ENCODE data around the gene S100A7A.
"Not testable (repeated sequence)": the region's sequence is repeated elsewhere in the genome, so short reads cannot be mapped to it uniquely, and the experiment has no call there.

Gene S100A7A

DNA sequence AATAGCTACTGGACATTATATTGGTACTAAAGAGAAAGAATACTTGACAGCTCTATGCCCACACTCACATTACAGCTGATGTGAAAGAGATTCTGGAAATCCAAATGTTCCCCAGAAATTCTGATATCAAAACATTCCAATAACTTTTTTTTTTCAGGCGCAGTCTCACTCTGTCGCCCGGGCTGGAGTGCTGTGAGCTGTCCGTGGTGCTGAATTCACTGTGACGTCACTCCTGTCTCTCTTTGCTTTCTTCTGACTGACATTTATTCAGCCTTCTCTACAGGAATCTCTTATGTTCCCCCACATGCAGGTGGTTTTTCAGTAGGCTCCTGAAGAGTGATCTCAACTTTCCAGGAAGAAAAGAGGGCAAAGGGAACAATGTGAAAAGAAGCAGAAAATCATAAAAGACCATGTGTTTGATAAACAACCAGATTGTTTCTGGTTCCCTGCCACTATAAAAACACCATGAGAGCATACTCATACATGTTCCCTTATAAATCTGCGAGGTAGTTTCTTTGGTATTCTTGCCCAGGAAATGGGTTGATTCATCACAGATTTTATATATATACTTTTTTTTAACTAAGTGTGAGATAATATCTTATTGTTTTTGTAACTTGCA is 6.2 kb downstream of the S100A7A start:
- DNase-seq (ENCODE audit: low read depth): peak; percentile 54

DNA sequence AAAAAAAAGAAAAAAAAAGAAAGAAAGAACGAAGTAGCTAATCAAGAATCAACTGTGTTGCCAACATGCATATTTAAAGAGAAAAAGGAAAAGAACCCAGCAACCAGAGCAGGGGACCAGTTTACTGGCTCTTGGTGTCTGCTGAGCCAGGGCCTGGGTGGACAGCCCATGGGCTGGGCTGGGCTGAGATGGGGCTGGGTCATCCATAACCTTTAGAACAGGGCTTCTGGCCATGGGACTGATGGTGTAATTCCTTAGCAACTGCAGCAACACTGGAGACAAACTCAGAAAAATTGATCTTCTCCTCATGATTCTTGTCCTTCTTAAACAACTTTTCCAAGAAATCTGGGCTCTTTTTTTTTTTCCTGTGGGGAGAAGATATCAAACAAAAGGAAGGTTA is 10.5 kb downstream of the S100A7A start:
- no peak for DNase-seq (ENCODE audit: low read depth)

DNA sequence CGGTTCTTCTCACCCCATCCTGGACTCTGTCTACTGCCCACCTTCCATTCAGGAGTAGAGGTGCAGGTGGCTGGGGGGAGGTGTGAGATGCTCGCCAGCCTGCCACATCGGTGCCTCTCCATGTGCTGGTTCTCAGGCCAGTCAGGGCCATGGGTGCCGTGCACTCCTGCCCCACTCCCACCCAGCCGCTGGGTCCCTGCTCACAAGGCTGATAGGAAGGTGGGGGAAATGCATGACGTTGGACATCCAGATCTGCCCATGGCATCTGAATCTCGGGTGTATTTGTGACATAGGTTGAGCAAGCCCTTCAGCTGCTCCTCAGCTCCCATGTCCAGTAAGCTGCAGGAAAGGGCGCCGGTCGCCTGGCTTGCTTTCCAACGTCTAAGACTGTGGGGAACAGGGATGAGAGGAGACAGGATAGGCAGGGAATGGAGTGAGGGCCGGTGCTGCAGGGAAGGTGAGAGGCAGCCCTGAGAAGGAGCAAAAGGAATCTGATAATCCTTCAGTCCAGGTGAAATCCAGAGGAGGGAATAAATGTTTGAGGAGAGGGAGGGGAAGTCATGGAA is 11.8 kb downstream of the S100A7A start:
- no peak for DNase-seq (ENCODE audit: low read depth)

DNA sequence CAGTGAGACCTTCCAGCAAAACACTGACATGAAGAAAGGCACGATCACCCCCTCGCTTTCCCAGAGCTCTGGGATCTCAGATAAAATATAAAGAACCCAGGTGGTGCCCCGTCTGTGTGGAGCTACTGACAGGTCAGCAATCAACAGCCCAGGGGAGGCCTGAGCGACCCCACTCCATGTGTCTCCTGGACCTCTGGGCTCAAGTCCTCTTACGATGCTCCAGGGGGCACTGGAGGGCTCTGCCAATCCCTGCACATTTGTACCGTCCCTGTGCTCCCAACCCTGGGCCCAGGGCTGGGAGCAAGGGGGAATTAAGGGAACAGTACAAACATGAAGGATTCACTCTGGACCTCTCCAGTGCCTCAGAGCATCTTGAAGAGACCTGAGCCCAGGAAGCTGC is 12.5 kb downstream of the S100A7A start:
- DNase-seq (ENCODE audit: low read depth): no peak

DNA sequence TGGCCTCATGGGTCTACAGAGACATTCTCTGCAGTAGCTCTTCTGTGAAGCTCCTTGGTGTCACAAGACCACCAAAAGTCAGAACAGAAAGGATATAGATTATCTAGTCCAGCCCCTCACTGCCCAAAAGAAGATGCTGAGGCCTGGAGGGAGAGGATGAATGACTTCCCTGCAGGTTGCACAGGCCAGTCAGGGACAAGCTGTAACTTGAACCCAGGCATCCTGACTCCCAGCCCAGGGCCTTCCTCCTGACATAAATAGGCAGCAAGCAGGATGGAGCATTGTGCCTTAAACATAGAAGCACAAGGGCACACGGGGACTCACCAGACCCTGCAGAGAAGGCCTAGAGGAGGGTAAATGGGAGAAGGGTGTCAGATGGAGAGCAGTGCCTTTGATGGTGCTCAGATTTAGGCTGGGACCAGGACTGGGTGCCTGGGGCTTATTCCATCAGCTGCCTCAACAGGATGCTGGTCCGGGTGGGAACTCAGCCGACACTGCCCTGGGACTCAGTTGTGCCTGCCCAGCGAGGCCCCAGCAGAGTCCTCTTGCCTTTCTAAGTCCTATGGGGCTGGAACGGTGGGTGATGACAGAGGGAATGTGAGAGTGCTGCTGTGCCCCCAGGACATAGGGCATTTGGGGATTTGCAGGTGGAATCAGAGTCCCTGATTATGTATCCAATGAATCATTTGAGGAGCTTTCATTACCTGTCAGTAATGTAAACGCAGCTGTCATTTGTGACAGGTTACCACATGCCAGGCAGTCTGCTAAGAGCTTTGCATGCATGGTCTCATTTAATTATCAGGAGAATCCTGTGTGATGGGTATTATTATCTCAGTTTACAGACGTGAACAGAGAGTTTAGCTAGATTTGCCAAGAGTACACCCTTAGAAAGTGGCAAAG is 13.2 kb downstream of the S100A7A start:
- DNase-seq (ENCODE audit: low read depth): no peak

DNA sequence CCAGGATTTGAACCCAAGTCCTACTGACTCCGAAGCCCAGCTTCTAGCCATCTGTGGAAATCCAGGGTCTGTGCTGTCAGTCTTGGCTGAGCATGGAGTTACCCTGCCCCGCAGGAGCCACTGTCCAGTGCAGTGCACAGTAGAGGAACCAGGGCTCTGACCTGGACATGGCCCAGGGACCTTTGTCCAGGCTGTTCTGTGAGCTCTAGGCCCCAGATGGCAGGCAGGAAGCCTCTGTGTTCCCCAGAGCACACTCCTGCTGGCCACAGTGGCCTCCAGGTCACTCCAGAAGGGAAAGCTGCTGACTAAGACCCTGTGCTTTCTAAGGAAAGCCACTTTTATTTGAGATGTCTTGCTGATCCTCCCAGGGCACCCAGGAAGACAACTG is 13.8 kb downstream of the S100A7A start:
- DNase-seq (ENCODE audit: low read depth): no peak

DNA sequence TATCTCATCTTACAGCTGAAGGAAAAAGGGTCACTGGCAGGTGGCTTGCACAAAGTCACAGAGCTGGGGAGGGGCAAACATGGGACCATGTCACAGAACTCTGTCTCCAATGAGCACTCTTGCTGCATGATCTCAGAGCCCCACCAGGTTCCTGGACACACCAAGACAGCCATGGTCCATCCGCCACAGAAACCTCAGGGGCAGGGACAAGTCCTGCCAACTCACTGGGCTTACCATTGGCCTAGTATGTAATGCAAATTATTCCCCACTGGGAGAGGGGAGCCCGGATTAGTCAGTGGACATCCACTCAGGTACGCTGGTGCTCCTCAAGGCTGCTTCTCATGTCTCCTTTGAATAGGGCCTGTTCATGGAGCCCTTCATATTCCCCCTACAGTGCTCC is 14.2 kb downstream of the S100A7A start:
- no peak for DNase-seq (ENCODE audit: low read depth)

DNA sequence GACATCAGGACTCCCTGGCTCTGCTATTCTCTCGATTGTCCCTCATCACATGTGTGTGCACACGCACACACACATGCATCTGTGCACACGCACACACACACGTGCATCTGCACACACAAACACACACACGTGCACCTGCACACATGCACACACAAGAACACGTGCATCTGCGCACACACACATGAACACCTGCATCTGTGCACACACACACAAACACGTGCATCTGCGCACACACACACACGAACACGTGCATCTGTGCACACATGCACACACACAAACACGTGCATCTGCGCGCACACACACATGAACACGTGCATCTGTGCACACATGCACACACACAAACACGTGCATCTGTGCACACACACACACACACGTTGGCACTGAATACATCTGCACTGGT is 14.7 kb downstream of the S100A7A start:
- DNase-seq (ENCODE audit: low read depth): no peak

DNA sequence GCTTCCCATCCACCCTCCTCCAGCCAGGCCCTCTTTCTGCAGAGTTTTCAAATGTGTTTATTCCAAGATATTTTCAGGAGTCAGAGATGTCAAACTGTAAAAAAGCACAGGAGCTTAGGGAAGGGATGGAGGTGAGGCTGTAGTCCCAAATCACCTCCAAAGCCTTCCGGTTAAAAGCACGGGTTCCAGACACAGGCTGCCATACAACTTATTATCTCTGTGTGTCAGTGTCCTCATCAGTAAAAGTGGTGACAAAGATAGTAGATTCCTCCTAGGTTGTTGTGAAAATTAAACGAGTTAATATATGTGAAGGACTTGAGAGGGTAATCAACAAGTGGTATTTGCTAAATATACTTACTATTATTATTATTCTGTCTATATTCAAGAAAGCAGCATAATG is 15.1 kb downstream of the S100A7A start:
- DNase-seq (ENCODE audit: low read depth): no peak

DNA sequence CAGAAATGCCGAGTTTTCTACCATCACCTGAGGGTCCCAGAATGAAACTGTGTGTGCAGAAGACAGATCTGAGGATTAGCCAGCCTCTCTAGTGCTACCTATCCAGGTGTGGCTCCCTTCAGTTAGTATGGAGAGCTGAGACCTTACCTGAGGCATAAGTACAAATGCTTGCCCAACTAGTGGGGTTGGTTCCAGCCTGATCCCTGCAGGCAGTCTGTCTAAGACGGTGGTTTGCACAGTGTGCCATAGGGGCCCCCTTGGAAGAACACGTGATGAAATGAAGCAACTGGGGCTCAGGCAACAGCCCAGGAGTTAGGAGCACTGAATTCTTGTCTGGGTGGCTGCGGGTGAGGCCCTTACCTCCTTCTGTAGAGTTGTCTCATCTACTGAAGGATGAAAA is 15.6 kb downstream of the S100A7A start:
- DNase-seq (ENCODE audit: low read depth): no peak

DNA sequence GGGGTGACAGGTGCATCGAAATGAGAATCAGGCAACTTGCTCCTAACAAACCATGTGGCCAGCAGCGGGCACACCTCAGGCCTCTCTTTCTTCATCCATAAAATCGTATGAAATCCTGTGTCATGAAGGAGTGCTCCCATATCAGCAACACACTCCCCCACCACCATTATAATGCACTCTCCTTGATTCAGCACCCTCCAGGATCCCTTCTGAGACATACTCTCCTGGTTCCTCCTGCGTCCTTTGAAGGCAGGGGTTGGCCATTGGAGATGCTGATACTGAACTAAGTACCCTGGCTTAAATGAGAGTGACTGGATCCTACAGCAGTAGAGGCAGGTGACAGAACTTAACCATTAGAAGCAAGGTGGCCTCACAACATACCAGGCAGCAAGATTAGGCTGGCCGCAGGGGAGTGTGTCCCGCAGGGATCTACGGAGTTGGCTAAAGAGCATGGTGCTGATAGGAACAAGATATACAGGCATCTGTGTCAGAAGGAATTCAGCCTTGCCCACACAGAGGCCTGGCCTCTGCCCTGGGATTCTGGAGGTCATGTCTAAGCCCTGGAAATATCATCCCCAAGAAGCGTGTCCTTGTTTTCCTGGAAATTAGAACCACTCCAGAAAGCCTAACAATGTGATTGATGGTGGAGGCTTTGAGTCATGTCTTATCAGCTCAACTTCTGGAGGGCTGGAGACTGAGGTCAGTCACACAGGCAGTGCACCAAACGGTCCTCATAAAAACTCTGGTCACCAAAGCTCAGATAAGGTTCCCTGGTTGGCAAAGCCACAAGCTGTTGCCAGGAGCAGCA is 16.8 kb downstream of the S100A7A start:
- DNase-seq (ENCODE audit: low read depth): no peak

DNA sequence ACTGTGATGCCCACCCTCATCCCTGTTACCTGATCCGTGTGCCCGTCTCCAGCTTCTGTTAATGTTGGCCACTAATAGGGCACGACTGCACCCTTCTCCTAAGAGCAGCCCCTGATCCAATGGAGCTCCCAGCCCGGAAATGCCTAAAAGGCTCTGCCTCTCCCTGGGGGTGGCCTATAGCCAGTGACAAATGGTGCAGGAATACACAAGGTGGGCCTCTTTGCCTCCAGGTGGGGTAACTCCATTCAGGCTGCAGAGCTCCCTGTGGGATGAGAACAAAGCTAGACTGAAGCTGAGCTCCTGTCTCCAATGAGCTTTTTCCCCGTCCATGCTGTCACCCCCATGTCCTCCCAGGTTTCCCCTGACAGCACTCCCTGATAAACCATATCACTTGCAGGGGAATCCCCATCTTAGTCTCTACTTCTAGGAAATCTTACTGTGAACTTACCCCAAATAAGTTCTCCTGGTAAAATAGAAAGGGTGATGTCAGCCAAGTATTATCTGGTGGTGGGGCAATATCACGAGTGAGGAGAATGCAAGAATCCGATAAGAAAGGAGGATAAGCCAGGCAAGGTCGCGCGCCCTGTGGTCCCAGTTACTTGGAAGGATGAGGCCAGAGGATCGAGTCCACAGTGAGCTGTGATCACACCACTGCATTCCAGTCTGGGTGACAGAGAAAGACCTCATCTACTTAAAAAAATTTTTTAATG is 18.6 kb downstream of the S100A7A start:
- DNase-seq (ENCODE audit: low read depth): no peak

DNA sequence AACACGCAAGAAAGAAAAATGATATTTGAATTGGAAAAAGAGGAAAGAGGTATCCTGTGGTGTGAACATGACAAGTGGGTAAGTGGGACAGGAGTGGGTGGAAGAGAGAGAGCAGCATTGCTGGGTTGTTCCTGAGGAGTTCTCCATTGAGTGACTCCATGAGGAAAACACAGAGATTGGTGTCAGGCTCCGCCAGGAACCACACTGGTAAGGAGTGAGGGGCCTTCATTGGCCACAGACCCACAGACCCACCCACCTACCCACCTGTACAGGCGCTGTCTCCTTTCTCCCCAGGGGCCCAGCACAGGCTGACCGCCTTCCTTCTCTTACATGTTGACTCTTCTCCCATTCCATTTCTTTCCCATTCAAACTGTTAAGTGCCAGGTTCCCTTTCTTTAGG is 20.9 kb downstream of the S100A7A start:
- DNase-seq (ENCODE audit: low read depth): no peak

DNA sequence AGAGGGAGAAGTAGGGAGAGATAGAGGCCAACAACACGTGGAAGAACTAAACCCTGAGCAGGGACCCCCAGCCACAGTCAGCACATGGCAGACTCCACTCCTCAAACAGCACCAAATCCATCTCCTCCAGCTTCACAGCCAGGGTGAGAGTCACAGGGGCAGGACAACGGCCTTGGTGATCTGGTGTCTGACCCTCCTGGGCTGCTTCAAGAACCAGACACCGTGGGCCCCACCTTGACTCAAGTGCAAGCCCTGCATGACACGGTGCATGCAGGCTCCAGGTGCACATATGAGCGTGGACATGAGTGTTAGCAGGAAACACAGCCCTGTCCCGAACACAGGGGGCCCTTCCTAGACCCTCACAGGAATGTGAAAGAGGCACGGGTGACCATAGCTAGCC is 22.3 kb downstream of the S100A7A start:
- no peak for DNase-seq (ENCODE audit: low read depth)

DNA sequence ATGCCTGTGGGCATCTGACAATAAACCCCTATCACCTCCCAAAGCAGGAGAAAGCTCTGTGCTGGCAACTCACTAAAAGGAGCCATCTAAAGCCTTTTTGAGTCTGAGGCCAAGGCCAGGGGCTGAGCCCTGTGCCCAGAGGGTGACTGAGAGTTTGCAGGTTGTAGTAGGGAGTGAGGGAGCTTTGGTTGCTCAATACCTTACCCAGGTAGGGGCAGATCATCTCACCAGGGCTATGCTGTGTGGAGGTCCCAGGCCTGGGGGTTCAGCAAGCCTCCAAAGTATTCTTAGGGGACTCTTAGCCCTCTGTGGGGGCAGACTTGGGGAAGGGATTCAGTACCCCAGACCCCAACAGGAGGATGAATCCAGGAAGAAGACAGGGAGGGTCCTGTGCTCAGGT is 23.0 kb downstream of the S100A7A start:
- DNase-seq (ENCODE audit: low read depth): no peak

DNA sequence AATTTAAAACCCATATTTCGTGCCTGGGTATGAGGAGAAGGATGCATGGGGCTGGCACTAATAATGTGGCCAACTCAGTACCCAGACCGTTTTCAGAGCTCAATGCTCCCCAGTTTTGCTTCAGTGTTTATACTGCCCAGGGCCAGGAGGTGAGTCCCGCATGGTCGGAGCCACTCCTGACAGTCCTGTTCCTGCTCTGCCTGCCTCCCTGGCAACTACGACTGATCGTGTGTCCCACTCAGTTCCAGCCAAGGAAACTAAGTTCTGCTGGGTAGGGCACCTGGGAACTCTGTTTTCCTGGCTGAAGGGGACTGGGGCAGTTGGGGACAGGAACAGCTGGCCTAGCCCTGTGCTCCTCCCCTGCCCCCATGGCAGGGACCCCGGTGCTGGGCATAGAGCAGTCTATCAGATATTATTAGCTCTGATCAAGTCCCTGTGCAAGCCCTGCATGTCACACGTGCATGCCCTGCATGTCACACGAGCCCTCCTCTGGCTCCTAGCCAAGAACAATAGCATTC is 25.0 kb downstream of the S100A7A start:
- DNase-seq (ENCODE audit: low read depth): no peak

DNA sequence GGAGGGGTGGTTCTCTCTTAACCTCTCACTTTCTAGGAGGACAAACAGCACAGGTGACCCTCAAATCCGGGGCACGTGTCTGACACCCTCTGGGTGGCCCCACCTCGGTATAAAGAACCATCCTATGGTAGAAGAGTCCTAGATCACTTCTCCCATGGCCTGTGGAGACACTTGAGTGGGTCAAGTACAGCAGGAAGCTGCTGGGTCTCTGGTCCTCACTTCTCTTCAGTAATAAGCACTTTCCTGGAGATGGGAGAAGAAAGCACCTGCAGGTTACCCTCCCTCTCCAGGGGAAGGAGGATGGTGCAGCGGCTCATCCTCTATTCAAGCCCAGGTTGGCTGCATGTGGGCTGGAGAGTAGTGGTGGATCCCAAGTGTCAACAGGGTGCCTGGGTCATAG is 27.2 kb downstream of the S100A7A start:
- no peak for DNase-seq (ENCODE audit: low read depth)

DNA sequence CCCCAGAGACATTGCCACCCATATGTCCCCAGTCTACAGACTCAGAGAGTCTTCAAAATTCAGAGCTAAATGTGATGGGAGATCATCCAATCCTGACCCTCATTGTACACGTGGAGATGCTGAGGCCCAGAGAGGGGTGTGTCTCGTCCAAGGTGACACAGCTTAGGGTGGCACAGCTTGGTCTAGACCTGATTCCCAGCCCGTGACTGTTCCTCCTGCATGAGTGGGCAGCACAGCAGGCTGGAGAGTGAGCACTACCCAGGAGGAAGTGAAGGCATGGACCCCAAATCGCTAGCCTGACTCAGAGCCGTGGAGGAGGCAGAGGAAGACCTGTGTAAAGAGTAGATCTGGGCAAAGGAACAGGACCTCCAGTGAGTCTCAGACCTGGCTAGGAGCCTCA is 27.8 kb downstream of the S100A7A start:
- DNase-seq (ENCODE audit: low read depth): no peak

DNA sequence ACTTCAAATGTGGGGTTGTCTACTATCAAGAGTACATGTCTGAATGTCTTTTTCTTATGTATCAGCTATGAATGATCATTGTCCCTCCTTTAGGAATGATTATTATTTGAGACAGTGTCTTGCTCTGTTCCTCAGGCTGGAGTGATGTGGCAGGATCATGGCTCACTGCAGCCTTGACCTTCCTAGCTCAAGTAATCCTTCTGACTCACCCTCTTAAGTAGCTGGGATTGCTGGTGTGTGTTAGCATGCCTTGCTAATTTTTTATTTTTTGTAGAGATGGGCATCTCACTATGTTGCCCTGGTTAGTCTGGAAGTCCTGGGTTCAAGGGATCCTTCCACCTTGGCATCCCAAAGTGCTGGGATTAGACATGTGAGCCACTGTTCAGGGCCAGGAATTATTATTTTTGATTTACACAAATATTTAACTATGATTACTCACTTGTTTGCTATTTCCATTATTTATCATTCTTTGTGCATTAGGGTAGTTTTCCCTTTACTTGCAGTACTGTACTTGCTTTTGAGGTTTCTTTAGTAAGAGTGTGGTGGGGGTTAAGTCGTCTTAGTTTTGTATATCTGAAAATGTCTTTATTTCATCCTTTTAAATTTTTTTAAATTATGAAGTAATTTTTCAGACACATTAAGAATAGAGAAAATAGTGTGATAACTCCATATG is 31.3 kb downstream of the S100A7A start:
- no peak for DNase-seq (ENCODE audit: low read depth)

DNA sequence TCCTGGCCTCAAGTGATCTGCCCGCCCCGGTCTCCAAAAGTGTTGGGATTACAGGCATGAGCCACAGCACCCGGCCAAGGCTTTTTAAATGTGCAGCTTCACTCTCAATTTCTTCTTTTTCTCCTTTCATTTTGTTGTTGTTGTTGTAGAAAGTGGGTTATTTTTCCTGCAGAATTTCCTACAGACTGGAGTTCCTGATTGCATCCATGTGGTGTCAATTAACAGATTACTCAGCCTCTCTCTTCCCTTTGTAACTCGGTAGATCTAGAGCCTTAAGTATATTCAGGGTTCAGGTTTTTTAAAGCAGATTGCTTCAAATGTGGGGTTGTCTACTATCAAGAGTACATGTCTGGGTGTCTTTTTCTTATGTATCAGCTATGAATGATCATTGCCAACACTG is 32.5 kb downstream of the S100A7A start:
- not testable (repeated sequence) for DNase-seq (ENCODE audit: low read depth)

DNA sequence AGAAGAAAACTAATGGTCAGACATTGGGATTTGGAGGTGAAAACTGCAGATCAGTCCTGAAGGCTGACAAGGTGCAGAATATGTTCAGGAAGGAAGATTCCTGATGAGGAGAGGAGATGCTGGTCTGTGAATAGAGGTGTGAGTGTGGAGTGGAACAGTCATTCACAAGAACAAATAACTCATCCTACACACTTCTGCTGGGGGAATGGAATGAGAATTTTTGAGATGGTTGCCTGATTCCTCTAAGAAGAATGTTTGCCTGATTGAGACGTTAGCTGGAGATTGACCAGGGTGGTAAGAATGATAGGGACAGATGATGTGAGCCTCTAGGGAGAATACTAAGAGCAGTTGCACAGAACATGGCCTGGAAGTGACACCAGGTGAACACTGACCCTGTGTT is 40.1 kb downstream of the S100A7A start:
- no peak for DNase-seq (ENCODE audit: low read depth)
